Measurements from ENCODE around the gene CPNE5. TPM values are rescaled to one million over a fixed set of nuclear protein-coding genes. Genes with fewer than 3 reads are reported as not detected.

Gene CPNE5
- total and polyA plus RNA-seq, 9 of the 15 experiments (the other 6 are each of a cell fraction or from before 2014, with no cell fraction given): 0.14 to 1.0 (median 0.46) TPM; not detected in 2

- TF ChIP-seq VEZF1 (CRISPR knock-in tag; IDR thresholded peaks at IDR 0.05) (peak; percentile 95), THAP12 (CRISPR knock-in tag; IDR thresholded peaks at IDR 0.05) (peak; percentile 86), CBX3 (IDR thresholded peaks at IDR 0.05; ENCODE audit: borderline replicate concordance in 1 of 2, low read length in 2 of 2) (peak in 1 of 2 experiments; percentile 39; a peak in 1 of 3 replicates), ZNF253 (CRISPR knock-in tag; conservative IDR thresholded peaks at IDR 0.05) (no peak), HOMEZ (CRISPR knock-in tag; IDR thresholded peaks at IDR 0.05) (no peak), ADNP (tag; IDR thresholded peaks at IDR 0.05) (no peak), GTF2F1 (IDR thresholded peaks at IDR 0.05; ENCODE audit: low read depth, low read length) (no peak), EP300 (IDR thresholded peaks at IDR 0.05; ENCODE audit: low read length) (no peak; the same call in 1 of the 2 replicates), NCOA4 (IDR thresholded peaks at IDR 0.05; ENCODE audit: partially characterized antibody) (no peak), ARNT (IDR thresholded peaks at IDR 0.05) (no peak; a peak in 1 of 4 replicates), HDAC6 (IDR thresholded peaks at IDR 0.05; ENCODE audit: low read depth, low read length) (no peak), ARID3B (CRISPR knock-in tag; IDR thresholded peaks at IDR 0.05; ENCODE audit: borderline replicate concordance) (0 out of 2 replicates have a peak, but pooled peaks have one; percentile 70), ATF4 (CRISPR knock-in tag; IDR thresholded peaks at IDR 0.05) (no peak; the same call in 1 of the 2 replicates), SIX5 (IDR thresholded peaks at IDR 0.05; ENCODE audit: borderline replicate concordance in 1 of 2, insufficient read depth in 1 of 2, low read depth in 1 of 2, low read length in 2 of 2) (peak; percentile 49 to 65; a peak in 3 of 4 replicates)
Measured at GRCh38 chr6:36885461-36886401, 46.5 kb upstream of the CPNE5 start, which contains the start of gene C6orf89 (continued).
